T-cell (primary cell): ENCODE data around the gene RUNX2. TPM values are rescaled to one million over a fixed set of nuclear protein-coding genes. Genes with fewer than 3 reads are reported as not detected.

Experiments used
- ATAC-seq, 4 experiments: fragments of 200-7000 bp in 3 of 4; fragments of 150-1000 bp in 1 of 4; cut with Tn5 transposase; replicated peaks in 1 of 4; 1 replicate in 3 of 4; 2 replicates in 1 of 4; pipeline ENCODE4 v1.10.0; 2021; ENCODE audit warnings: moderate library complexity in 3 of 4, mild to moderate bottlenecking in 2 of 4, moderate number of reproducible peaks in 1 of 4
- CTCF ChIA-PET, 2 donors: fragments of 300-600 bp; sonication (Branson Sonifier 250); formaldehyde crosslinking; loops; one replicate each; lab custom pipeline; 2022; ENCODE audit warnings: antibody characterized with exemption in 2 of 2; lab: Charles Lee
- POLR2A ChIA-PET, 2 donors: fragments of 300-600 bp; sonication (Branson Sonifier 250); formaldehyde crosslinking; loops; one replicate each; lab custom pipeline; 2022; ENCODE audit warnings: antibody characterized with exemption in 2 of 2; lab: Charles Lee
- DNase-seq, 35 experiments: peaks; one replicate each; pipeline versions ENCODE4 v3.0.0 to v3.0.0-alpha.2; 2013 to 2023
- H3K27ac ChIP-seq: one replicate; pipeline ENCODE4 v1.5.1; 2013; ENCODE audit warnings: low read length
- H3K27me3 ChIP-seq, 2 experiments: replicated peaks in 1 of 2; 1 replicate in 1 of 2; 2 replicates in 1 of 2; pipeline versions ENCODE4 v1.6.1 to v1.7.0; 2013; ENCODE audit warnings: low read length in 1 of 2, mixed read lengths in 1 of 2; ENCODE audit not compliant: control insufficient read depth in 2 of 2, insufficient read depth in 2 of 2; ENCODE audit errors: extremely low read depth in 1 of 2
- H3K36me3 ChIP-seq, 2 donors: 1 replicate in 1 of 2; 2 replicates in 1 of 2; pipeline versions ENCODE4 v1.6.1 to v1.7.0; 2013; ENCODE audit warnings: low read length in 1 of 2; ENCODE audit not compliant: control insufficient read depth in 2 of 2, insufficient read depth in 1 of 2; ENCODE audit errors: extremely low read depth in 1 of 2
- H3K4me1 ChIP-seq, 2 experiments: 1 replicate in 1 of 2; 2 replicates in 1 of 2; pipeline versions ENCODE4 v1.6.1 to v1.7.0; 2013; ENCODE audit warnings: low read length in 2 of 2, mixed read lengths in 1 of 2; ENCODE audit not compliant: insufficient read depth in 2 of 2, control insufficient read depth in 1 of 2; ENCODE audit errors: extremely low read depth in 1 of 2
- H3K4me3 ChIP-seq, 2 donors: 1 replicate in 1 of 2; 2 replicates in 1 of 2; pipeline versions ENCODE4 v1.5.1 to v1.7.0; 2013; ENCODE audit warnings: mild to moderate bottlenecking in 2 of 2, low read length in 1 of 2, moderate library complexity in 1 of 2; ENCODE audit not compliant: control insufficient read depth in 1 of 2; ENCODE audit errors: extremely low read depth in 1 of 2
- H3K9me3 ChIP-seq: 2 replicates; pipeline ENCODE4 v1.7.0; 2013
- H3K27ac Mint-ChIP-seq, 2 donors: one replicate each; pipeline ENCODE4 v1.8.0; 2020 to 2021; ENCODE audit warnings: mild to moderate bottlenecking in 2 of 2, mixed read lengths in 2 of 2
- H3K27me3 Mint-ChIP-seq, 2 donors: one replicate each; pipeline ENCODE4 v1.8.0; 2021 to 2022; ENCODE audit warnings: mixed read lengths in 2 of 2
- H3K36me3 Mint-ChIP-seq: one replicate; pipeline ENCODE4 v1.8.0; 2021; ENCODE audit warnings: mixed read lengths
- H3K4me1 Mint-ChIP-seq, 3 donors: one replicate each; pipeline ENCODE4 v1.8.0; 2020 to 2022; ENCODE audit warnings: mixed read lengths in 3 of 3, mild to moderate bottlenecking in 1 of 3
- H3K4me3 Mint-ChIP-seq, 3 donors: one replicate each; pipeline ENCODE4 v1.8.0; 2020 to 2022; ENCODE audit warnings: mild to moderate bottlenecking in 3 of 3, mixed read lengths in 3 of 3, moderate library complexity in 3 of 3
- H3K9me3 Mint-ChIP-seq, 3 donors: one replicate each; pipeline ENCODE4 v1.8.0; 2020 to 2022; ENCODE audit warnings: mixed read lengths in 3 of 3
- WGBS: methylation state at CpG from one replicate; pipeline ENCODE4 v1.1.5; 2013; ENCODE audit warnings: missing lambda C conversion rate; ENCODE audit not compliant: insufficient coverage; 5-methylcytosine and 5-hydroxymethylcytosine counted together
- total RNA-seq, 35 experiments: library from RNA in 6 of 35; stranded (reverse) in 6 of 35; fragments of 120-200 nt in 1 of 35; gene quantifications; one replicate each; pipeline versions ENCODE4 v1.2.1 to v1.2.4 and lab custom pipeline; 2013 to 2026

Gene RUNX2
- total RNA-seq, 5 donors from 2014 or later (not counting 1 experiment from before 2014, with no cell fraction given) = 14.4 to 31.8 (median 22.4) TPM

DNA sequence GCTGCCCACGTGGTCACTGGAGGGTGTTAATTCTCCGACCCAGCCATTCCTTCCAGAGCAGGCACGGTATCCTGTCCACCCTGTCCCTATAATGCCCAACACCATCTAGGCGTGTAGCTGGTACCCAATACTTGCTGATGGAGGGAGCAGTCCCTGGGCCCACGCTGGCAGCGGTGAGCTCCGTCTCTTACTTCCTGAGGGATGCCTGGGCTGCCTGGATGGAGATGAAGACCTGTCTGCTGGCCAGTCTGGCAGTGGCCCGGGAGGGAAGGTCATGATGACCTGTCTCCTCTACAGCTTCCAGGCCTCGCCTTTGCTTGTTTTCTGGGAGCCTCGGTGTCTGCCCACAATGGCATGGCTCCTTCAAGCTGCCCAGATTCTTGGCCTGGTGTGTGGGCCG is 347.5 kb downstream of the RUNX2 start:
- 98% methylated on average over 9 of the region's 11 CpGs for WGBS
- ChIA-PET CTCF (no interaction called here), POLR2A (no interaction called here)
- no peak overlapping the region for H3K27ac ChIP-seq
- H3K4me1 ChIP-seq = peaks cover 25 to 32% of the 10 kb centered on the region in 2 experiments
- no peaks in the 10 kb centered on the region for H3K36me3 ChIP-seq
- peaks cover 3% of the 10 kb centered on the region for H3K36me3 Mint-ChIP-seq
- peaks cover 2% of the 10 kb centered on the region for H3K9me3 ChIP-seq
- no peak for ATAC-seq
- no peak overlapping the region for H3K27ac Mint-ChIP-seq
- no peak overlapping the region for H3K4me3 ChIP-seq
- no peak for DNase-seq
- peaks cover 0 to 10% (median 0%) of the 10 kb centered on the region in 3 donors for H3K9me3 Mint-ChIP-seq
- peaks cover 0 to 8% of the 10 kb centered on the region in 2 experiments for H3K27me3 ChIP-seq
- peaks cover 15 to 42% (median 36%) of the 10 kb centered on the region in 3 donors for H3K4me1 Mint-ChIP-seq
- H3K4me3 Mint-ChIP-seq = no peak overlapping the region
- no peaks in the 10 kb centered on the region for H3K27me3 Mint-ChIP-seq

DNA sequence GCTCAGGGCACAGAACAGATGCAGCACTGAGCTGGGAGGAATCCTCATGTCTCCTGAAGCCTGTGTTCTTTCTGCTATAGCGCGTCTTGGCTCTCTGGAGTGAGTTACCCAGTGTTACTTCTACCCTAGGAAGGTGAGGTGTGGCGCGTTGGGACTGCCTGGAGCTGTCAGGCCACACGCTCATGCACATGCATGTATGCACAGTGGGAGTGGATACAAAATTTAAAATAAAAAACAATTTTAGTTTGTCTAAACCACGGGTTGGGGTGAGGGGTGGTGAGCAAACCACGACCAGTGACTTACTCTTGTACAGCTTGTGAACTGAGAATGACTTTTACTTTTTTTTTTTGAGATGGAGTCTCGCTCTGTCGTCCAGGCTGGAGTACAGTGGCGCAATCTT is 348.2 kb downstream of the RUNX2 start:
- Mint-ChIP-seq H3K27me3 (no peaks in the 10 kb centered on the region), H3K36me3 (peaks cover 3% of the 10 kb centered on the region), H3K9me3 (peaks cover 0 to 10% (median 2%) of the 10 kb centered on the region in 3 donors), H3K4me1 (peaks cover 15 to 42% (median 36%) of the 10 kb centered on the region in 3 donors), H3K27ac (no peak overlapping the region), H3K4me3 (no peak overlapping the region)
- ChIA-PET POLR2A (no interaction called here), CTCF (no interaction called here)
- H3K4me1 ChIP-seq = peaks cover 25 to 32% of the 10 kb centered on the region in 2 experiments
- H3K4me3 ChIP-seq = no peak overlapping the region
- no peak overlapping the region for H3K27ac ChIP-seq
- 100% methylated on average over 2 of the region's 10 CpGs for WGBS
- peaks cover 0 to 8% of the 10 kb centered on the region in 2 experiments for H3K27me3 ChIP-seq
- peaks cover 2% of the 10 kb centered on the region for H3K9me3 ChIP-seq
- ATAC-seq = no peak
- no peaks in the 10 kb centered on the region for H3K36me3 ChIP-seq
- no peak for DNase-seq

DNA sequence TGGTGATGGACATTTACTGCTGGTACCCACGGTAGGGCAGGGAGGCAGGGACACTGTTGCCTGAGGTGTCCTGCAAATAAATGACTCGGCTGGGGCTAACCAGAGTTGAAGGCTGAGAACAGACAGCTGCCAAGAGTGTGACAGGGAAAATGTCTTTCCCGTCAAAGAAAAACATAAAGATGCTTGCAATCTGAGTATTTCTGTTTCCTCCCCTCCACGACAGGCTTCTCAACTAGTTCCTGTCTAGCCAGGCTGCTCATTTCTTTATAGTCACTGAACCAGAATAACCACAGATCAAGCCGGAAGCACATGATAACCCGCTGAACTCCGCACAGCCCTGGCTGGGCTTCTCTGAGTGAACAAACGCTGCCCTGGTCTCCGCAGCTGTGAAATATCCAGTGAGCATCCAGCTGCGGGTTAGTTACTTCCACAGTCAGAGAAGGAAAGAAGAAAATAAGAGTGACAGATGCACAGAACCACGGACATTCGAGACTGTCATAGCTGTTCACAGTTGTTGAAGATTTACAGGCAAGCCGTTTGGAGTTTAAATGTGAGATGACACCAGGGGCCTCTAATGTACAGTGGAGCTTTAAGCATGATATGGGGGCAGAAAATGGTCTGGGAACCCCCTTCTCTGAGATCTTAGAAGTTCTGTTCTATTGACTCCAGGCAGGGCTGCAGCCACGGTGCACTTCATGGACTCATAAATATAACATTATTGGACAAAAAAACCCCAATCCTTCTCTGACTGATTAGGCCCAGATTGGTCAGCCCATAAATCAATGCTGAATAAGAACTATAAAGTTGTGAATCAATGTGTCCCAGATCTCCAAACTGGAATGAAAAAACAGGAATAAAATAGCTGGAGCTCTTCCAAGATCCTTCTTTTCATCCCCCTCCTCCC is 349.5 kb downstream of the RUNX2 start:
- Histone ChIP-seq H3K27ac (peak overlapping the region; percentile 9), H3K4me1 (peaks cover 25 to 32% of the 10 kb centered on the region in 2 experiments), H3K9me3 (peaks cover 2% of the 10 kb centered on the region), H3K4me3 (peak overlapping the region; percentile 24 to 29), H3K36me3 (no peaks in the 10 kb centered on the region), H3K27me3 (peaks cover 0 to 8% of the 10 kb centered on the region in 2 experiments)
- ATAC-seq (peak; percentile 85 to 97 (median 94)), DNase-seq (peak in 31 of 35 experiments; percentile 10 to 64 (median 29))
- H3K36me3 Mint-ChIP-seq = peaks cover 6% of the 10 kb centered on the region
- POLR2A ChIA-PET = no interaction called here
- CTCF ChIA-PET = interaction anchor here in 1 of 2 donors (1.2 kb wide), 1 partner anchor 300 kb away, joined by 4 read pairs; the partner anchor contains the start of gene SUPT3H
- peak overlapping the region; percentile 60 to 77 (median 70) for H3K4me3 Mint-ChIP-seq
- H3K27ac Mint-ChIP-seq = peak overlapping the region; percentile 79 to 87
- under 1% methylated on average over 13 of the region's 14 CpGs for WGBS
- peaks cover 0 to 18% (median 9%) of the 10 kb centered on the region in 3 donors for H3K9me3 Mint-ChIP-seq
- peaks cover 15 to 47% (median 36%) of the 10 kb centered on the region in 3 donors for H3K4me1 Mint-ChIP-seq
- H3K27me3 Mint-ChIP-seq = no peaks in the 10 kb centered on the region

DNA sequence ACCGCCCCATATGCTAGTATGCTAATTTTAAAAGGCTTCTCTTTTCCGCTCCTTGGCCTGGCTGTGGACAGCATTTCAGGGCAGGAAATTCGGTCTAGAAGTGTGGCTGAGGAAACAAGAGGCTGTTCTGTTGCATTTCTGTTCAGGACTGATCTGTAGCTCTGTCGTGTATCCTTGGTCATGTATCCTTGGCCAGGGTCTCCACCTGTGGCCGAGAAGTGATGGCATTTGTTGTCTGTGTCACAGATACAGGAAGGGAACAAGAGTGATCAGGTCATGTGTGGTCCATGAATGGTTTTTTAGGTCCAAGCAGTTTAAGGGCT is 350.1 kb downstream of the RUNX2 start:
- 79% methylated on average over 4 of the region's 5 CpGs for WGBS
- peaks cover 0 to 18% (median 9%) of the 10 kb centered on the region in 3 donors for H3K9me3 Mint-ChIP-seq
- H3K27me3 Mint-ChIP-seq = no peaks in the 10 kb centered on the region
- no peak for DNase-seq
- peaks cover 0 to 8% of the 10 kb centered on the region in 2 experiments for H3K27me3 ChIP-seq
- H3K27ac Mint-ChIP-seq = peak overlapping the region; percentile 49 to 87
- H3K36me3 ChIP-seq = no peaks in the 10 kb centered on the region
- no peak overlapping the region for H3K4me3 ChIP-seq
- H3K4me3 Mint-ChIP-seq = peak overlapping the region in 1 of 3 donors; percentile 77
- H3K4me1 ChIP-seq = peaks cover 25 to 32% of the 10 kb centered on the region in 2 experiments
- peaks cover 15 to 47% (median 36%) of the 10 kb centered on the region in 3 donors for H3K4me1 Mint-ChIP-seq
- ChIA-PET POLR2A (interaction anchor here in 1 of 2 donors (0.6 kb wide), 1 partner anchor 1032 kb away, joined by 5 read pairs; no protein-coding TSS in a partner anchor), CTCF (no interaction called here)
- H3K27ac ChIP-seq = no peak overlapping the region
- H3K36me3 Mint-ChIP-seq = peaks cover 6% of the 10 kb centered on the region
- peaks cover 2% of the 10 kb centered on the region for H3K9me3 ChIP-seq
- ATAC-seq = no peak

DNA sequence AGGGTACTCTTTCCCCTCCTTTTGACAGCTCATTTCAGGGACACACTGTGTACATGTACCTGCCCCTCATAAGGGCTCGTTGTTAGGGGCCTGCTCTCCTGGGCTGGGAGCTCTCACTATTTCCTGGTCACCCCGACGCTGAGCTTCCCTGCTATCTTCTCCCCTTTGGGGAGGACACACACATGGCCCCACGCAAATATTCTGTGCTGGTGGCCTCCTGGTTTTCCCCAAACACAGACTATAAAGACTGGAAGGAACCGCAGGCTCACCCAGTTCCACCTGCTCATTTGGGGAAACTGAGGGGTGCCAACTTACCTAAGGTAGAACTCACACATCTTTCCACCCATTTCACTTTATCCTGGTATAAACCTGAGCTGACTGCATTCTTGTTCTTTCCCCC is 351.0 kb downstream of the RUNX2 start:
- H3K4me1 ChIP-seq = peaks cover 25 to 32% of the 10 kb centered on the region in 2 experiments
- H3K27me3 ChIP-seq = peaks cover 0 to 8% of the 10 kb centered on the region in 2 experiments
- ChIA-PET POLR2A (no interaction called here), CTCF (no interaction called here)
- H3K4me3 ChIP-seq = no peak overlapping the region
- ATAC-seq = no peak
- no peaks in the 10 kb centered on the region for H3K36me3 ChIP-seq
- WGBS = 52% methylated on average over 2 of the region's 5 CpGs
- Mint-ChIP-seq H3K4me1 (peaks cover 15 to 47% (median 36%) of the 10 kb centered on the region in 3 donors), H3K27me3 (no peaks in the 10 kb centered on the region), H3K27ac (peak overlapping the region in 1 of 2 donors; percentile 1), H3K9me3 (peaks cover 0 to 18% (median 9%) of the 10 kb centered on the region in 3 donors), H3K36me3 (peaks cover 6% of the 10 kb centered on the region), H3K4me3 (peak overlapping the region in 1 of 3 donors; percentile 18)
- no peak overlapping the region for H3K27ac ChIP-seq
- no peak for DNase-seq
- peaks cover 2% of the 10 kb centered on the region for H3K9me3 ChIP-seq

DNA sequence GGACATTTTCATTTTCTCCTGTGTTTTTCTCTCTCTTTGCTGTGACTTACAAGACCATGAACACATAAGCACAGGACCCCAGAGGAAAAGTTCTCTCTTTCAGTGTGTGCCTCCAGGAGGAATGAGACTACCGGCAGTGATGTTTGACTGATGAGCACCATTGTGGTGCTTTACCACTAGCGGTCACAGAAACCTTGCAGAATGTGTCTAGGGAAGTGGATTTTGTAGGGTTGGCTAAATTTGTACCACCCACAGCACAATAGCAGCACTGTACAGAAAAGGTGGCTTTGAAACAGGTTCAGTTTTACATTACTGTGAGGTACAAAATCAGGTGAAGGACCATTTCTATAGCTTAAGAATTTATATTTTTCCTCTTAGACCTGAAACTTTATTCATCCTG is 351.5 kb downstream of the RUNX2 start:
- Mint-ChIP-seq H3K4me3 (no peak overlapping the region), H3K27ac (no peak overlapping the region), H3K9me3 (peaks cover 0 to 18% (median 9%) of the 10 kb centered on the region in 3 donors), H3K4me1 (peaks cover 15 to 47% (median 36%) of the 10 kb centered on the region in 3 donors), H3K27me3 (no peaks in the 10 kb centered on the region), H3K36me3 (peaks cover 6% of the 10 kb centered on the region)
- no peaks in the 10 kb centered on the region for H3K36me3 ChIP-seq
- H3K4me1 ChIP-seq = peaks cover 25 to 32% of the 10 kb centered on the region in 2 experiments
- no peak overlapping the region for H3K27ac ChIP-seq
- WGBS = no CpG with 5 or more reads among the region's 2 CpGs
- no peak overlapping the region for H3K4me3 ChIP-seq
- POLR2A ChIA-PET = no interaction called here
- CTCF ChIA-PET = no interaction called here
- ATAC-seq = no peak
- H3K27me3 ChIP-seq = peaks cover 0 to 8% of the 10 kb centered on the region in 2 experiments
- peaks cover 2% of the 10 kb centered on the region for H3K9me3 ChIP-seq
- no peak for DNase-seq
